HG03469 (cell line): ENCODE measurements around the gene CBLL2.
"Not testable (repeated sequence)": the region's sequence is repeated elsewhere in the genome, so short reads cannot be mapped to it uniquely, and the experiment has no call there.

ENCODE experiments used
- ATAC-seq: cut with Tn5 transposase; IDR thresholded peaks from one replicate; pipeline ENCODE4 v1.9.1; 2021; ENCODE audit warnings: mild to moderate bottlenecking, moderate library complexity, moderate number of reproducible peaks; ENCODE audit not compliant: unreplicated experiment

CBLL2 gene

GRCh38 chrX:22272613-22273012, at the start of gene CBLL2:
CBLL2 (plus strand) TSS chrX:22272913; CDS start chrX:22272992, 79 bp downstream.
- no peak for ATAC-seq

- ATAC-seq: no peak
These were observed 38.3 kb upstream of the CBLL2 start for GRCh38 chrX:22234380-22234779.

- no peak for ATAC-seq
These were observed 35.2 kb upstream of the CBLL2 start for GRCh38 chrX:22237479-22237878.

- no peak for ATAC-seq
These were observed 26.1 kb upstream of the CBLL2 start for GRCh38 chrX:22246620-22247019.

- no peak for ATAC-seq
These were observed 25.5 kb upstream of the CBLL2 start for GRCh38 chrX:22247169-22247568.

- no peak for ATAC-seq
These were observed 24.3 kb upstream of the CBLL2 start for GRCh38 chrX:22248401-22248800.

GRCh38 chrX:22249371-22249770, 23.3 kb upstream of the CBLL2 start:
- ATAC-seq: no peak

- no peak for ATAC-seq
These were observed 4.0 kb upstream of the CBLL2 start for GRCh38 chrX:22268706-22269105.

- ATAC-seq: no peak
These were observed 1.1 kb downstream of the CBLL2 start for GRCh38 chrX:22273714-22274317.

GRCh38 chrX:22276781-22277180, 4.1 kb downstream of the CBLL2 start:
- no peak for ATAC-seq

- no peak for ATAC-seq
These were observed 5.7 kb downstream of the CBLL2 start for GRCh38 chrX:22278375-22278774.

- ATAC-seq: not testable (repeated sequence)
These were observed 16.5 kb downstream of the CBLL2 start for GRCh38 chrX:22289209-22289608.

GRCh38 chrX:22296871-22297270, 24.2 kb downstream of the CBLL2 start:
- no peak for ATAC-seq

- peak; percentile 95 for ATAC-seq
These were observed 27.4 kb downstream of the CBLL2 start for GRCh38 chrX:22300130-22300529.

GRCh38 chrX:22310779-22311178, 38.1 kb downstream of the CBLL2 start:
- ATAC-seq: no peak

GRCh38 chrX:22313766-22314165, 41.1 kb downstream of the CBLL2 start:
- no peak for ATAC-seq

- no peak for ATAC-seq
These were observed 41.5 kb downstream of the CBLL2 start for GRCh38 chrX:22314211-22314610.

GRCh38 chrX:22314692-22315091, 42.0 kb downstream of the CBLL2 start:
- ATAC-seq: no peak

GRCh38 chrX:22315151-22315550, 42.4 kb downstream of the CBLL2 start:
- ATAC-seq: no peak

- no peak for ATAC-seq
These were observed 47.6 kb downstream of the CBLL2 start for GRCh38 chrX:22320236-22320873.

GRCh38 chrX:22323541-22323940, 50.8 kb downstream of the CBLL2 start:
- no peak for ATAC-seq
